Esophagus muscularis mucosa (tissue), 4 donors: ENCODE data around the gene FAM13A.

ENCODE experiments used
- CTCF ChIP-seq, 3 experiments: fragments of 200-600 bp in 2 of 3; fragments of 450-650 bp in 1 of 3; sonication (generic) in 2 of 3; IDR thresholded peaks; one replicate each; pipeline ENCODE4 v1.5.1; 2017 to 2019; ENCODE audit warnings: antibody characterized with exemption in 3 of 3, mild to moderate bottlenecking in 2 of 3, moderate library complexity in 1 of 3
- EP300 ChIP-seq: sonication (generic); formaldehyde crosslinking; IDR thresholded peaks from one replicate; pipeline ENCODE4 v1.6.1; 2017; ENCODE audit warnings: antibody characterized with exemption
- POLR2A ChIP-seq: fragments of 450-650 bp; IDR thresholded peaks from one replicate; pipeline ENCODE4 v1.6.1; 2017; ENCODE audit warnings: antibody characterized with exemption, moderate library complexity, mild to moderate bottlenecking, low read depth
- POLR2AphosphoS5 ChIP-seq, 2 donors: sonication (generic); formaldehyde crosslinking; IDR thresholded peaks; one replicate each; pipeline ENCODE4 v1.6.1; 2017; ENCODE audit warnings: antibody characterized with exemption in 2 of 2

GRCh38 chr4:88859191-88859812, 197.7 kb downstream of the FAM13A start:
- TF ChIP-seq POLR2A = no peak
- TF ChIP-seq CTCF (IDR thresholded peaks at IDR 0.05) = no peak
- TF ChIP-seq POLR2AphosphoS5 (IDR thresholded peaks at IDR 0.05) = no peak
- TF ChIP-seq EP300 = no peak
